H1 (cell line): Measurements from ENCODE around the gene INSYN1. TPM values are rescaled to one million over a fixed set of nuclear protein-coding genes. Genes with fewer than 3 reads are reported as not detected.

Experiments used
- CTCF ChIA-PET: fragments of 300-600 bp; sonication (Branson Sonifier 250); formaldehyde crosslinking; loops from one replicate; lab custom pipeline; 2021; ENCODE audit not compliant: partially characterized antibody; lab: Charles Lee
- POLR2A ChIA-PET: fragments of 300-600 bp; sonication (Branson Sonifier 250); formaldehyde crosslinking; loops from one replicate; lab custom pipeline; 2021; ENCODE audit warnings: inconsistent platforms; ENCODE audit not compliant: partially characterized antibody; lab: Charles Lee
- DNase-seq, 2 experiments: peaks; one replicate each; pipeline versions ENCODE4 v3.0.0 to v3.0.0-alpha.2; 2010 to 2022; ENCODE audit warnings: low spot score in 2 of 2, low read depth in 1 of 2, mixed read lengths in 1 of 2
- FAIRE-seq: peaks from 2 replicates; lab custom pipeline; 2011; peaks lifted over from hg19 to GRCh38; lab: Jason Lieb, UNC
- H2AFZ ChIP-seq: 2 replicates; pipeline ENCODE4 v1.8.1; 2012; ENCODE audit warnings: low read length, inconsistent platforms
- H2AK5ac ChIP-seq: 2 replicates; pipeline ENCODE4 v1.6.1; 2013; ENCODE audit warnings: low read depth, low read length
- H2BK120ac ChIP-seq: replicated peaks from 2 replicates; pipeline ENCODE3; 2013; ENCODE audit warnings: low read depth, low read length, inconsistent platforms
- H2BK12ac ChIP-seq: 2 replicates; pipeline ENCODE4 v1.6.1; 2013; ENCODE audit warnings: low read depth, low read length
- H2BK15ac ChIP-seq: 2 replicates; pipeline ENCODE4 v1.6.1; 2013; ENCODE audit warnings: low read length
- H2BK20ac ChIP-seq: 2 replicates; pipeline ENCODE4 v1.6.1; 2013; ENCODE audit warnings: low read length
- H2BK5ac ChIP-seq: 2 replicates; pipeline ENCODE4 v1.6.1; 2013; ENCODE audit warnings: low read depth, low read length
- H3K14ac ChIP-seq: 2 replicates; pipeline ENCODE4 v1.6.1; 2013; ENCODE audit warnings: inconsistent platforms; ENCODE audit not compliant: insufficient read length
- H3K18ac ChIP-seq: 2 replicates; pipeline ENCODE4 v1.6.1; 2013; ENCODE audit warnings: low read length; ENCODE audit errors: extremely low read depth
- H3K23ac ChIP-seq: 2 replicates; pipeline ENCODE4 v1.6.1; 2013; ENCODE audit warnings: inconsistent platforms; ENCODE audit not compliant: insufficient read length
- H3K23me2 ChIP-seq: 2 replicates; pipeline ENCODE4 v1.6.1; 2013; ENCODE audit warnings: low read depth, low read length
- H3K27ac ChIP-seq: 2 replicates; pipeline ENCODE4 v1.6.1; 2011; ENCODE audit warnings: low read depth, low read length, inconsistent platforms
- H3K27me3 ChIP-seq, 4 experiments: replicated peaks in 1 of 4; 1 replicate in 1 of 4; 2 replicates in 3 of 4; pipeline versions ENCODE4 v1.6.1 to v1.8.1; 2011 to 2013; ENCODE audit warnings: low read length in 3 of 4, mild to moderate bottlenecking in 3 of 4, inconsistent platforms in 2 of 4, mixed read lengths in 2 of 4, moderate library complexity in 1 of 4; ENCODE audit not compliant: control insufficient read depth in 3 of 4, insufficient read depth in 3 of 4; ENCODE audit errors: extremely low read depth in 1 of 4
- H3K36me3 ChIP-seq, 4 experiments: 2 replicates each; pipeline versions ENCODE4 v1.6.1 to v1.8.1; 2011 to 2013; ENCODE audit warnings: mild to moderate bottlenecking in 4 of 4, low read length in 3 of 4, moderate library complexity in 2 of 4, control low read depth in 1 of 4, inconsistent platforms in 1 of 4; ENCODE audit not compliant: insufficient read depth in 4 of 4, control insufficient read depth in 2 of 4
- H3K4ac ChIP-seq: replicated peaks from 2 replicates; pipeline ENCODE3; 2013; ENCODE audit warnings: low read length, low read depth, mixed read lengths, inconsistent platforms; ENCODE audit not compliant: insufficient read length
- H3K4me1 ChIP-seq, 4 experiments: replicated peaks in 1 of 4; 1 replicate in 1 of 4; 2 replicates in 3 of 4; pipeline versions ENCODE4 v1.6.1 to v1.8.1; 2011 to 2013; ENCODE audit warnings: low read length in 3 of 4, inconsistent platforms in 2 of 4, mixed read lengths in 1 of 4; ENCODE audit not compliant: insufficient read depth in 4 of 4, control insufficient read depth in 3 of 4
- H3K4me2 ChIP-seq, 2 experiments: 2 replicates each; pipeline versions ENCODE4 v1.6.1 to v1.8.1; 2011 to 2013; ENCODE audit warnings: low read depth in 2 of 2, low read length in 2 of 2, control low read depth in 1 of 2, inconsistent platforms in 1 of 2, mild to moderate bottlenecking in 1 of 2; ENCODE audit not compliant: insufficient read depth in 1 of 2
- H3K4me3 ChIP-seq, 4 experiments: fragments of 200-600, 300-600 bp in 1 of 4; sonication (generic), shearing (Covaris generic), sonication (Bioruptor Twin) in 1 of 4; 2 replicates each; pipeline versions ENCODE4 v1.5.1 to v1.8.1; 2011 to 2016; ENCODE audit warnings: low read length in 4 of 4, low read depth in 3 of 4, control low read depth in 2 of 4, inconsistent platforms in 2 of 4, mild to moderate bottlenecking in 2 of 4, mixed read lengths in 1 of 4, moderate library complexity in 1 of 4; ENCODE audit not compliant: insufficient read depth in 2 of 4; ENCODE audit errors: extremely low read depth in 1 of 4
- H3K56ac ChIP-seq: replicated peaks from 2 replicates; pipeline ENCODE3; 2013; ENCODE audit warnings: low read depth, mild to moderate bottlenecking, mixed read lengths, low read length, inconsistent platforms; ENCODE audit not compliant: insufficient read length
- H3K79me1 ChIP-seq: 2 replicates; pipeline ENCODE4 v1.6.1; 2013; ENCODE audit warnings: low read depth, low read length, control low read depth
- H3K79me2 ChIP-seq, 2 experiments: 2 replicates each; pipeline versions ENCODE4 v1.6.1 to v1.8.1; 2012 to 2013; ENCODE audit warnings: low read length in 2 of 2, mild to moderate bottlenecking in 2 of 2, inconsistent platforms in 1 of 2; ENCODE audit not compliant: insufficient read depth in 2 of 2, control insufficient read depth in 1 of 2
- H3K9ac ChIP-seq, 4 experiments: replicated peaks in 1 of 4; 1 replicate in 1 of 4; 2 replicates in 3 of 4; pipeline versions ENCODE4 v1.6.1 to v1.8.1; 2011 to 2013; ENCODE audit warnings: low read depth in 3 of 4, low read length in 3 of 4, control low read depth in 2 of 4, mild to moderate bottlenecking in 2 of 4, moderate library complexity in 2 of 4, inconsistent platforms in 1 of 4; ENCODE audit errors: extremely low read depth in 1 of 4
- H3K9me3 ChIP-seq, 2 experiments: 2 replicates each; pipeline versions ENCODE4 v1.6.1 to v1.8.1; 2012 to 2013; ENCODE audit warnings: mild to moderate bottlenecking in 2 of 2, moderate library complexity in 2 of 2, control low read depth in 1 of 2, inconsistent platforms in 1 of 2, low read depth in 1 of 2, low read length in 1 of 2, mixed read lengths in 1 of 2; ENCODE audit not compliant: insufficient read depth in 2 of 2
- H4K20me1 ChIP-seq, 2 experiments: replicated peaks in 1 of 2; 2 replicates each; pipeline versions ENCODE3 to v1.8.1; 2011 to 2013; ENCODE audit warnings: inconsistent platforms in 2 of 2, low read length in 2 of 2, mild to moderate bottlenecking in 1 of 2; ENCODE audit not compliant: insufficient read depth in 2 of 2, control insufficient read depth in 1 of 2
- H4K5ac ChIP-seq: 2 replicates; pipeline ENCODE4 v1.6.1; 2013; ENCODE audit warnings: low read length, low read depth, mixed read lengths, inconsistent platforms; ENCODE audit not compliant: insufficient read length
- H4K8ac ChIP-seq: 2 replicates; pipeline ENCODE4 v1.8.0; 2013; ENCODE audit warnings: mild to moderate bottlenecking, moderate library complexity, low read length, inconsistent platforms; ENCODE audit not compliant: insufficient read depth; ENCODE audit errors: extremely low read depth
- H4K91ac ChIP-seq: replicated peaks from 2 replicates; pipeline ENCODE3; 2013; ENCODE audit warnings: low read length, mixed read lengths, inconsistent platforms; ENCODE audit not compliant: insufficient read length
- CTCF ChIP-seq, 3 experiments: IDR thresholded peaks; 1 replicate in 2 of 3; 2 replicates in 1 of 3; pipeline versions ENCODE4 v1.5.1 to v1.6.1; 2011; ENCODE audit warnings: low read length in 3 of 3, mild to moderate bottlenecking in 3 of 3, inconsistent platforms in 2 of 3, low read depth in 1 of 3, moderate library complexity in 1 of 3; ENCODE audit not compliant: insufficient read depth in 1 of 3; ENCODE audit errors: control extremely low read depth in 1 of 3
- POLR2AphosphoS5 ChIP-seq: IDR thresholded peaks from 2 replicates; pipeline ENCODE4 v1.6.1; 2011; ENCODE audit warnings: low read depth, low read length
- RAD21 ChIP-seq, 2 experiments: IDR thresholded peaks in 1 of 2; conservative IDR thresholded peaks in 1 of 2; 2 replicates each; pipeline ENCODE4 v1.6.1; 2011; ENCODE audit warnings: low read depth in 2 of 2, low read length in 2 of 2, improper control_type of control experiment in 1 of 2, inconsistent platforms in 1 of 2, mild to moderate bottlenecking in 1 of 2, moderate library complexity in 1 of 2
- WGBS, 2 experiments: shearing (Covaris generic) in 1 of 2; methylation state at CpG; one replicate each; pipeline versions ENCODE4 v1.1.6 to v1.1.7; 2013 to 2015; ENCODE audit warnings: low lambda C conversion rate in 2 of 2, mixed read lengths in 2 of 2, inconsistent platforms in 1 of 2, low coverage in 1 of 2, missing lambda C conversion rate in 1 of 2; ENCODE audit not compliant: insufficient replicate concordance in 2 of 2, insufficient coverage in 1 of 2, insufficient read length in 1 of 2; ENCODE audit errors: extremely low coverage in 1 of 2, missing lambda C conversion rate in 1 of 2; 5-methylcytosine and 5-hydroxymethylcytosine counted together
- polyA plus RNA-seq, 7 experiments: library from polyadenylated mRNA; depleted of rRNA in 3 of 7; stranded (reverse) in 5 of 7; unstranded in 2 of 7; fragments of >200 nt in 5 of 7; fragments of 200-250 nt in 2 of 7; gene quantifications; 1 replicate in 5 of 7; 2 replicates in 1 of 7; 4 replicates in 1 of 7; pipeline versions ENCODE4 v1.2.1 to v1.2.3, GENCODE V29; 2011 to 2013; ENCODE audit warnings: missing spikeins in 2 of 7, mixed read lengths in 2 of 7
- total RNA-seq: library from RNA; stranded (reverse); fragmentation: NEBNext Ultra II Directional; extraction: Animal tissue kit (Norgen Biotek cat#: 25700); gene quantifications from 2 replicates; pipeline ENCODE4 v1.2.1, GENCODE V29; 2021

The INSYN1 gene
- total and polyA plus RNA-seq, 2 of the 8 experiments (the other 6 are each of a cell fraction or from before 2014, with no cell fraction given) = 7.2 to 10.2 TPM

DNA sequence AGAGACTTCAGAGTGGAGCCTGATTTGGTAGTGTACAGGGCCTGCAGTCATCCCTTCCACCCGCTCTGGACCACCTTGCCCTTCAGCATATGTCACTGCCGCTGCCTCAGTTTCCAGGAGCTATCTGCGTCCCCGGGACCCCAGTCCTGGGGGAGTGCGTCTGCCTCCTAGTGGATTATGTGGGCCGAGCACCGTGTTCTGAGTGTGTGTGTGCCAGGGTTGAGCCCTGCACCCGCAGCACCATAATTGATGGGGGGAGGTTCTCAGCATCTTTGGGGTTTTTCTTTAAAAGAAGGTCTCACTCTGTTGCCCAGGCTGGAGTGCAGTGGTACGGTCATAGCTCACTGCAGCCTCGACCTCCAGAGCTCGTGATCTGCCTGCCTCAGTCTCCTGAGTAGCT is 35.3 kb downstream of the INSYN1 start:
- ChIA-PET POLR2A (interaction anchor here (0.6 to 1.3 kb wide), 2 partner anchors 27 kb away, joined by 3 to 4 read pairs; no protein-coding TSS in a partner anchor), CTCF (interaction anchor here (0.6 to 14.7 kb wide), 21 partner anchors 10 to 190 kb away, joined by 3 to 187 read pairs (median 4); partner anchors contain the start of genes INSYN1 and TBC1D21)
- H2BK5ac ChIP-seq = no peak overlapping the region
- no peak overlapping the region for H3K14ac ChIP-seq
- H3K4ac ChIP-seq = no peak overlapping the region
- H3K18ac ChIP-seq = no peak overlapping the region
- H3K9ac ChIP-seq = no peak overlapping the region
- FAIRE-seq (no peak), DNase-seq (no peak)
- H4K91ac ChIP-seq = no peak overlapping the region
- WGBS, 2 experiments = 72% methylated on average over 9 of the region's 11 CpGs; no CpG with 5 or more reads in 1 of the 2 experiments
- H3K4me1 ChIP-seq = peaks cover 0 to 4% (median 0%) of the 10 kb centered on the region in 4 experiments; a peak in 1 of 7 replicates
- H3K79me2 ChIP-seq = no peaks in the 10 kb centered on the region
- no peaks in the 10 kb centered on the region for H3K9me3 ChIP-seq
- no peak overlapping the region for H2BK12ac ChIP-seq
- no peak overlapping the region for H3K23ac ChIP-seq
- no peaks in the 10 kb centered on the region for H3K79me1 ChIP-seq
- H4K20me1 ChIP-seq = peaks cover 0 to 3% of the 10 kb centered on the region in 2 experiments
- H3K27me3 ChIP-seq = no peaks in the 10 kb centered on the region
- no peak overlapping the region for H2BK15ac ChIP-seq
- no peak overlapping the region for H2AFZ ChIP-seq
- peaks cover 4 to 14% (median 9%) of the 10 kb centered on the region in 4 experiments; a peak in 7 of 8 replicates for H3K36me3 ChIP-seq
- H2BK20ac ChIP-seq = no peak overlapping the region
- H4K5ac ChIP-seq = no peak overlapping the region
- TF ChIP-seq RAD21 (IDR thresholded peaks at IDR 0.05 in 1 of 2, conservative IDR thresholded peaks at IDR 0.05 in 1 of 2; ENCODE audit: low read depth in 2 of 2, low read length in 2 of 2) (peak; percentile 28 to 56; a peak in 3 of 4 replicates), CTCF (IDR thresholded peaks at IDR 0.05; ENCODE audit: control extremely low read depth in 1 of 3, insufficient read depth in 1 of 3, low read depth in 1 of 3, low read length in 3 of 3) (peak; percentile 50 to 57 (median 53)), POLR2AphosphoS5 (no peak)
- H3K27ac ChIP-seq = no peak overlapping the region
- no peak overlapping the region for H3K4me2 ChIP-seq
- no peak overlapping the region for H2BK120ac ChIP-seq
- no peak overlapping the region for H3K56ac ChIP-seq
- no peak overlapping the region for H3K4me3 ChIP-seq
- H2AK5ac ChIP-seq = no peak overlapping the region
- H4K8ac ChIP-seq = no peak overlapping the region
- no peaks in the 10 kb centered on the region for H3K23me2 ChIP-seq
